GM21390 (cell line): Measurements from ENCODE around the gene ATP5ME.
A peak's percentile ranks its signal among the peaks of the same experiment; 100 is the strongest.
"Not testable (repeated sequence)": the region's sequence is repeated elsewhere in the genome, so short reads cannot be mapped to it uniquely, and the experiment has no call there.

Source experiments
- ATAC-seq: cut with Tn5 transposase; IDR thresholded peaks from one replicate; pipeline ENCODE4 v1.9.1; 2021; ENCODE audit not compliant: unreplicated experiment

The ATP5ME gene

DNA sequence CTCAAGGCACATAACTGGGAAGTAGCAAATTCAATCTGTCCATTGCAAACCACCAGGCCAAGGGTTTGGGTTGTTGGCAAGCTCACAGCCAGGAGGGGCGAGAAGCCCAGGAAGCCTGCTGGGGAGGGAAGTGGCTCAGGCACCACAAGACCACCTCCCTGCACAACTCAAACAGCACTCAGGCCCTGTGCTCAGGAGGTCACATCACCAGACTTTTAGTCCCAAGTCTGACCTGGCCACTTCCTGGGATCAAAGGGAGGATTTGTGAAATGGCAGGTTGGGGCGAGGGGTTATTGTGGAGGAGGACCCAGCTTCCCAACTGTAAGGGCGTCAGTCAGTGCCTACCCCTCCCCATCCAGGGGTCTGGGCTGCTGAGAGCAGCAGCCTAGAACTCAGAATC lies 2.3 kb downstream of the ATP5ME start:
- ATAC-seq, result no peak

DNA sequence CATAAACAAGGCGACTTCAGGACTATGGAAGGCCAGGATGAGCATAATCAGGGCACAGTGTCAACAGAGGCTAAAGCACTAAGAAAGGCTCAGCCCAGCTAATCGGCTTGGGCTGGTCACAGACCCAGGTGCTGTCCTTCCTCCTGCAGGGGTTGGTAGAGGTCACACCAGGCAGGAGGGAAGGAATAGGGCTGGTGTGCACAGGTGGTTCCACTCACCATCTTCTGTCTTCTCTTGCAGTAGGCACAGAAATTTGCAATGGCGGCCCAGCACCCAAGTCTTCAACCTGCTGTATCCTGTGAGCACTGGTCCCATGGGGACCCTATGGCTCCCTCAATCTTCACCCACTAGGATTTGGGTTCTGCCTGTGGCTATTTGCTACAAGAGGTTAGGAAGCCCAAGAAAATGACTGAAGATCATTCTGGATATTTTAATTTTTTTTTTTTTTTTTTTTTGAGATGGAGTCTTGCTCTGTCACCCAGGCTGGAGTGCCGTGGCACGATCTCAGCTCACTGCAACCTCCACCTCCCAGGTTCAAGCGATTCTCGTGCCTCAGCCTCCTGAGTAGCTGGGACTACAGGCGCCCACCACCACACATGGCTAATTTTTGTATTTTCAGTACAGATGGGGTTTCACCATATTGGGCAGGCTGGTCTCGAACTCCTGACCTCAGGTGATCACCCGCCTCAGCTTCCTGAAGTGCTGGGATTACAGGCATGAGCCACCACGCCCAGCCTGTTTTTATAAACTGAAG lies 4.1 kb downstream of the ATP5ME start:
- ATAC-seq, result not testable (repeated sequence)

DNA sequence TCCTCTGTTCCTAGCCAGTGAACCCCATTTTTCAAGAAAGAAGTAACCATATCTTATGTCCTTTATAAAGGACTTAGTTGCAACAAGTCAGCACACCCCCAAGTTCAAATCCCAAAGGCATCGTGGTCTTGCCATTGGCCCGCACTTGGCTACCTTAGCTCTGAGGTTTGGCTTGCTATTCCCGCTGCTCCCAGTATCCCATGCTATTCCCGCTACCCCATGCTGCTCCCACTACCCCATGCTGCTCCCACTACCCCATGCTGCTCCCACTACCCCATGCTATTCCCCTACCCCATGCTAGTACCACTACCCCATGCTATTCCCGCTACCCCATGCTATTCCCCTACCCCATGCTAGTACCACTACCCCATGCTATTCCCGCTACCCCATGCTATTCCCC lies 5.9 kb downstream of the ATP5ME start:
- not testable (repeated sequence) for ATAC-seq

GRCh38 chr4:667545-667925 lies 6.5 kb downstream of the ATP5ME start:
- ATAC-seq, result no peak

DNA sequence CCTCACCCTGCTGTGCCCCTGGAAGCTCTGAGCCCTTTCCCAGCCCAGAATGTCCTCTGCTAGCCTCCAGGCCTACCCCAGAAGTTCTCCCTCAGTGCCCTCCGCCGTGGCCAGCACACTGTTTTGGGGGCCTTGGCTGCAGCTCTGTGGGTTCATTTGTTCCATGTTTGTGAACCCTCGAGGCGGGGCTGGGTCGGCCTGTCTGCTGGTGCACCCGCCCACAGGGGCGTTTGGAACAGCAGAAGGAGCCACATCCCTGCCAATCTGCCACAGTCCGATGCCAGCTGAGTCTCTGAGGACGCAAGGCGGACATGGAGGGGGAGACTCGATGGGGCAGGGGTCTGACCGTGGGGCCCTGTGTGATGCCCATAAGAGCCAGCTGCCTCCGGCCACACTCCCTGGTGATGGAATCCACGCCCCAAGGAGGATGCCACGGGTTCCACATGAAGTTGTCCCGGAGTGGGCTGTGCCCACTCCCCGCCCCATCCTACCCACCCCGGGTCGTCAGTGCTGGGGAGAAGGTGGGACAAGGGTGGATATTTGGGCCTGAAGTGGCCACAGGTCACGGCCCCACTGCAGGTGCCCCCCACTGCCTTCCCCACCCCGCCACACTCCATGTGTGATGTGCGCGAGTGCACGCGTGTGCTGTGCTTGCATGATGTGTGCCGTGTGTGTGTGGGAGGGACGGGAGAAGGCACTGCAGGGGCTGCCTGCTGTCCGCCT lies 7.1 kb downstream of the ATP5ME start:
- ATAC-seq, result no peak

DNA sequence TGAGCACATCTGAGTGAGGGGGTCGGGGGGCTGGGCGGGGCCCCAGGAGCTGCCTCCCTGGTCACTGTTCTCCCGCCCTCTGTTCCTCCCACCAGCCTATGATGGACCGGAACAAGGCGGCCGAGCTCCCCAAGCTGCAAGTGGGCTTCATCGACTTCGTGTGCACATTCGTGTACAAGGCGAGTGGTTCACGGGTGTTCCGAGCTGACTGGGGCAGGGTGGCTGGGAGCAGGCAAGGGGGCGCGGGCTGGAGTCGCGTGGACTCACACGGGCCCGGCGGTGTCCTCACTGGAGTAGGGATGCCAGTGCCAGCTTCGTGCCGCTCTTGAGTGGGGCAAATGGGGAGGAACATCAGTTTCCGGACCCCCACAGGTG lies 7.7 kb downstream of the ATP5ME start:
- no peak for ATAC-seq

DNA sequence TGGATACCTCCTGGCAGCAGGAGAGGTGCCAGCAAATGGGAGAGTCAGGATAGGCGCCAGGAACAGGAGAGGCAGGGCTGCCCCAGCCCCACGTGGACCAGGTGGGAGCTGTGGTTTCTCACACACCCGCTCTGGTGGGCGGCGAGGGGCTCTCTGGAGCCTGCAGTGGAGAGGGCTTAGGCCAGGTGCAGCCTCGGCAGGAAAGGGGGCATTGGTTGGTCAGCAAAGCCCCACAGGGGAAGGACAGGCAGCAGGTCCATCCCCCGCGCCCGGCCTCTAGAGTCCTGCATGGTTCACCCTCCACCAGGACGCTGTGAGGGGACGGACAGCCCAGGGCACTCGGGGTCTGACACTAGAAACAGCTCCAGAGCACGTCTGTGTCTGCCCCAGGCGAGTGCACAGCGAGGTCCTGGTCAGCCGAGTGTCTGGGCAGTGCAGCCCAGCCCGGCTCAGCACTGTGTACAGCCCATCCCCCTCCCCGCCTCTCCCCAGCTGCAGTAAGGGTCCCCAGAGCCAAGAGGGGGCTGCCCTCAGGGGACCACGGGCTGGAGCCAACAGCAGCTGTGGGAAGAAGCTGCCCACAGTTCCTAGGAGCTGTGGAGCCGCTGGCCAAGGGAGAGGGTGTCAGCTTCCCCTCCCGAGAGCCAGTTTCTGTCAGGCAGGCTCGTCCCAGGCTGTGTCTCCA lies 8.2 kb downstream of the ATP5ME start:
- no peak for ATAC-seq

DNA sequence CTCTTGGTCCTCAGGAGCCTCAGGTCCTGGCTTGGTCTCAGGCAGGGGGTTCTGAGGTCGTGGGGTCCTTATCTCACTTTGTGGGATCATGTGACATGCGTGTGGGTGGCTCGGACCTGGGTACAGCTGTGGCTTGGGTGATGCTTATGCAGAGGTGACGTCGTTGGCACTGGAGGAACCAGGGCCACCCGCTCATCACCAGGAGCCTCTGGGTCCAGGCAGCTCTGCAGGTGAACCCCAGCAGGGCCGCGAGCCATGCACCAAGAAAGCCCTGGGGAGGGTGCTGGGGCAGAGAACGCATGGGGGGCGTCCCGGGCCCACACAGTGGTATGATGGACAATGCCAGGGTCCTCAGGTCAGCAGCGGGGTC lies 8.7 kb downstream of the ATP5ME start:
- ATAC-seq, result no peak

DNA sequence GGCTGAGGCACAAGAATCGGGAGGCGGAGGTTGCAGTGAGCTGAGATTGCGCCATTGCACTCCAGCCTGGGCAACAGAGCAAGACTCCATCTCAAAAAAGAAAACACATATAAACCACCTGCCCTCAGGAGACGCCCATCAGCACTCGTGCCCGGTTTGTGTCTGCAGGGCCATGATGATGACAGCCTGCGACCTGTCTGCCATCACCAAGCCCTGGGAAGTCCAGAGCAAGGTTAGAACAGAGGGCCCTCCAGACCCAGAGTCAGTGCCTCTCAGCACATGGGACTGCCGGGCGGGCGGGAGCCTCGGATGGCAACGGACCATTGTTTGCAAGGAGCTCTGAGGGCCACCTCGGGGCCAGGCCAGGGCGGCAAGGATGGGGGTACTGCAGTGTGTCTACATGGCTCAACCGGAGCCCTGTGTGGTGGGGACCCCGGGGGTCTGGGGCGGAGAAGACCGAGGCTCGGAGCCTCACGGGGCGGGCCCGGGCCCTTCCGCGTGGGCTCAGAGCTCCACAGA lies 9.3 kb downstream of the ATP5ME start:
- ATAC-seq, result no peak

DNA sequence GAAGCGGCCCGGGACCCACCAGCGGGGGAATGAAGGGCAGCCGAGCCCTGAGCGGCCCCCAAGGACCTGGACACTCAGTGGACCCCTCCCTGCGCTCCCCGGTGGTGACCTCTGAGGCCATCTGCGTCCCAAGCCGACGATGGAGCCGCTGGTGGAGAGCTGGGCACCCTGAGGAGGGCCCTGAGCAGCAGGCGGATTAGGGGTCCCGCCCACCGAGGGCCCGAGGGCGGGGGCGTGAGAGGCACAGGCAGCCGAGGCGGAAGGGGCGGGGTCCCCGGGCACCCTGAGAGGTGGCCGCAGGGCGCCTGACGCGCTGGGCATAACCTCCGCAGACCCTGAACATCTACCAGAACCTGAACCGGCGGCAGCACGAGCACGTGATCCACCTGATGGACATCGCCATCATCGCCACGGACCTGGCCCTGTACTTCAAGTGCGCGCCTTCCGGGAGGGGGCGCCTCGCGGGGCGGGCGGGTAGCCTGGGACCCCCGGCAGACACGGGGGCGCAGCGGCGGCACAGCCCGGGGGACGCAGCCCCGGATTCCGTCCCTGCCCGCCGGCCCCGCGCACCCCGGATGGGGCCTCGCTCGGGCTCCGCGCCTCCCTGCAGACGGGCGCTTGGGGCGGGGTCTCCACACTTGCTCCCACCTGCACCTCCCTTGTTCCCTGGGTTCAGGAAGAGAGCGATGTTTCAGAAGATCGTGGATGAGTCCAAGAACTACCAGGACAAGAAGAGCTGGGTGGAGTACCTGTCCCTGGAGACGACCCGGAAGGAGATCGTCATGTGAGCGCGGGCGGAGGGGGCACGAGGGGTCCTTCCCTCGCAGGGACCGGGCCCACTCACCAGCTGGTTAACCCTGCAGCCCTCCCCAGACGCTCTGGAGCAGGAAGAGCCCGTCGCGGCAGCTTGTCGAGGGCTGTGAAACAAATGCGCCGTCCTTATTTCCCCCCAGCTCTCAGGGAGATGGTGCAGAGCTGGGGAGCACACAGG lies 10.3 kb downstream of the ATP5ME start:
- ATAC-seq, result peak; percentile 79

DNA sequence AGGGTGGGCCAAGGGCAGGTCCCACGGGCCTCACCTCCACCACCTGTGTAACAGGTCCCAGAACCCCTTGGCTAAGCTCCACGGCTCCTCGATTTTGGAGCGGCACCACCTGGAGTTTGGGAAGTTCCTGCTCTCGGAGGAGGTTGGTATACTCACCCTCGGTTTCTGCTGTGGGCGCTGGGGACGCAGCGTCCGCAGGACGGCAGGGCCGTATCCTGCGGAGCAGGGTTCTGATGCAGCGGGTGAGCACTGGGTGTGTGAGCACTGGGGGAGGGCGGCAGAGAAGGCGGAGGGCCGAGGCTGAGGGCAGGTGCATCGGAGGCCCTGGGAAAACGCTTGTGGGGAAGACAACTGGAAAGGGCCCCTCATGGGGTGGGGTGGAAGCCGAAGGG lies 11.0 kb downstream of the ATP5ME start:
- ATAC-seq, result peak; percentile 8

- no peak for ATAC-seq
Observed at GRCh38 chr4:661881-662761, 12.0 kb downstream of the ATP5ME start.

GRCh38 chr4:661231-661630 lies 12.8 kb downstream of the ATP5ME start:
- ATAC-seq, result no peak

- no peak for ATAC-seq
Observed at GRCh38 chr4:660401-660800, 13.7 kb downstream of the ATP5ME start.

GRCh38 chr4:659851-660250 lies 14.2 kb downstream of the ATP5ME start:
- no peak for ATAC-seq

DNA sequence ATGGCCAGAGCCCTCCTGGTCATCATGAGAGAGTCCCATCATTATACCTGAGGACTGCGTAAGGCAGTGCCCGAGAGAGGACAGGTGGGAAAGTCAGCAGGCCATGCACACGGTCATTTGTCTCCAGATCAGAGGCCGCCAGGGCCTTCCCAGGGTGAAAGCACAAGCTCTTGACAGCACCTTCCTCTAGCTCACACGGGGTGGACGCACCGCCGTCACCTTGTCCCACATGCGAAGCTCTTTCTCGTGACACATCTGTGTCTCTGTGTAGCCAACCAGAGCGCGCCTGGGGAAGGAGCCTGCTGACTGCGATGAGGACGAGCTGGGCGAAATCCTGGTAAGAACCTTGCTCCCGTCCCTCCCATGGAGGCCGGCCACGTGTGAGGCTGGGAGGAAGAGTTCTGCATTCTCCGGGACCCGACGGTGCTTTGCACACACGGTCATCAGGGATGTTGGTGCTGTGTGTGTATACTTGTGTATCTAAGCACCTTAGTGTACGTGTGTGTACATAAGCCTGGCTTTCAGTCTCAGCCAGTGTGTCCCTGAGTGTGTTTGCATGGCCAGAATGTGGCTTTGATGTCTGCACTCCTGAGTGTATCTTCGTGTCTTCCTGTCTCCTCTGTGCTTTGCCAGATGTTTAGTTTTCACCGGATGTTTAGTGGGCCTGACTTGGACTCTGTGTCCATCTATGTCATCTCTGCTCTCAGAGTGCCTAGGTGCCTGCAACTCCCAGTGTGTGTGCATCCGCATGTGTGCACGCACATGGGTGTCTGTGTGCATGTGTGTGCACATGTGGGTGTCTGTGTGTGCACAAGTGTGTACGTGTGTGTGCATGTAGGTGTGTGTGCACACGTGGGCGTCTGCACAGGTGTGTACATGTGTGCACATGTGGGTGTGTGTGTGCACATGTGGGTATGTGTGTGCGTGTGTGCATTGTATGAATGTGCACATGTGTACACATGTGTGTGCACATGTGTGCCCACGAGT lies 15.1 kb downstream of the ATP5ME start:
- ATAC-seq, result no peak

GRCh38 chr4:657834-658667 lies 16.0 kb downstream of the ATP5ME start:
- no peak for ATAC-seq
